IMR-90 (cell line): ENCODE results near the gene CMAS. TPM values are rescaled to one million over a fixed set of nuclear protein-coding genes. Genes with fewer than 3 reads are reported as not detected.

ENCODE experiments used
- ATAC-seq: fragments of 200-7000 bp; cut with Tn5 transposase; 2 replicates; pipeline ENCODE4 v1.9.1; 2020; ENCODE audit warnings: low read depth, mild to moderate bottlenecking, moderate library complexity
- BruUV-seq: library from RNA; stranded (reverse); fragments of 400-500 nt; replicated peaks from 2 replicates; lab custom pipeline; 2021; lab: Mats Ljungman, UMichigan
- CTCF ChIA-PET: fragments of 300-600 bp; formaldehyde crosslinking; extraction: SDS; loops from one replicate; lab custom pipeline; 2021; ENCODE audit warnings: antibody characterized with exemption; lab: Yijun Ruan, JAX
- POLR2A ChIA-PET: fragments of 300-600 bp; sonication (Branson Sonifier 250); formaldehyde crosslinking; loops from one replicate; lab custom pipeline; 2022; ENCODE audit warnings: antibody characterized with exemption; ENCODE audit not compliant: unreplicated experiment; lab: Charles Lee
- DNase-seq: peaks from one replicate; pipeline ENCODE4 v3.0.0; 2013
- H2AFZ ChIP-seq: replicated peaks from 2 replicates; pipeline ENCODE3; 2013; ENCODE audit warnings: low read length, mild to moderate bottlenecking; ENCODE audit not compliant: poor library complexity
- H2AK5ac ChIP-seq: 2 replicates; pipeline ENCODE4 v1.6.1; 2013; ENCODE audit warnings: low read depth, low read length, inconsistent platforms
- H2AK9ac ChIP-seq: replicated peaks from 2 replicates; pipeline ENCODE3; 2013; ENCODE audit warnings: mild to moderate bottlenecking, low read depth, low read length, moderate library complexity; ENCODE audit not compliant: poor library complexity
- H2BK120ac ChIP-seq: 2 replicates; pipeline ENCODE4 v1.6.1; 2013; ENCODE audit warnings: low read depth, low read length, inconsistent platforms
- H2BK15ac ChIP-seq: 3 replicates; pipeline ENCODE4 v1.6.1; 2013; ENCODE audit warnings: low read depth, low read length, inconsistent platforms
- H2BK20ac ChIP-seq: 2 replicates; pipeline ENCODE4 v1.6.1; 2013; ENCODE audit warnings: low read depth, mild to moderate bottlenecking, inconsistent platforms, low read length, moderate library complexity
- H2BK5ac ChIP-seq: 2 replicates; pipeline ENCODE4 v1.6.1; 2013; ENCODE audit warnings: mild to moderate bottlenecking, low read depth, low read length, inconsistent platforms; ENCODE audit not compliant: poor library complexity, severe bottlenecking
- H3K14ac ChIP-seq: replicated peaks from 2 replicates; pipeline ENCODE4 v1.6.1; 2013; ENCODE audit warnings: low read depth, low read length, inconsistent platforms
- H3K18ac ChIP-seq: 2 replicates; pipeline ENCODE4 v1.6.1; 2013; ENCODE audit warnings: low read depth, low read length, control low read depth
- H3K23ac ChIP-seq: 2 replicates; pipeline ENCODE4 v1.6.1; 2013; ENCODE audit warnings: low read depth, low read length, inconsistent platforms
- H3K27ac ChIP-seq: 2 replicates; pipeline ENCODE4 v1.5.1; 2013; ENCODE audit warnings: mild to moderate bottlenecking, control low read depth, low read length; ENCODE audit not compliant: insufficient read depth
- H3K27me3 ChIP-seq: 2 replicates; pipeline ENCODE4 v1.6.1; 2013; ENCODE audit warnings: low read length; ENCODE audit not compliant: control insufficient read depth, insufficient read depth
- H3K36me3 ChIP-seq: 2 replicates; pipeline ENCODE4 v1.6.1; 2013; ENCODE audit warnings: low read length, mixed read lengths; ENCODE audit not compliant: control insufficient read depth, insufficient read depth
- H3K4ac ChIP-seq: 2 replicates; pipeline ENCODE4 v1.6.1; 2013; ENCODE audit warnings: low read depth, low read length, inconsistent platforms
- H3K4me1 ChIP-seq: 2 replicates; pipeline ENCODE4 v1.6.1; 2013; ENCODE audit warnings: low read length, mixed read lengths; ENCODE audit not compliant: control insufficient read depth, insufficient read depth
- H3K4me2 ChIP-seq: 2 replicates; pipeline ENCODE4 v1.6.1; 2013; ENCODE audit warnings: low read depth, mild to moderate bottlenecking, control low read depth, low read length, moderate library complexity
- H3K4me3 ChIP-seq: 2 replicates; pipeline ENCODE4 v1.5.1; 2013; ENCODE audit warnings: low read depth, mild to moderate bottlenecking, control low read depth, low read length, moderate library complexity; ENCODE audit not compliant: insufficient read depth
- H3K56ac ChIP-seq: 2 replicates; pipeline ENCODE4 v1.6.1; 2013; ENCODE audit warnings: low read length, inconsistent platforms; ENCODE audit not compliant: insufficient read depth; ENCODE audit errors: extremely low read depth
- H3K79me1 ChIP-seq, 2 experiments: 2 replicates each; pipeline ENCODE4 v1.6.1; 2013; ENCODE audit warnings: low read length in 2 of 2, inconsistent platforms in 1 of 2, low read depth in 1 of 2
- H3K9ac ChIP-seq: 2 replicates; pipeline ENCODE4 v1.6.1; 2013; ENCODE audit warnings: low read depth, low read length, control low read depth
- H3K9me1 ChIP-seq: 2 replicates; pipeline ENCODE4 v1.6.1; 2013; ENCODE audit warnings: low read length, inconsistent platforms; ENCODE audit not compliant: insufficient read depth
- H3K9me3 ChIP-seq: 2 replicates; pipeline ENCODE4 v1.6.1; 2013; ENCODE audit warnings: low read length; ENCODE audit not compliant: control insufficient read depth, insufficient read depth
- H4K20me1 ChIP-seq: 2 replicates; pipeline ENCODE4 v1.6.1; 2013; ENCODE audit warnings: low read length, inconsistent platforms; ENCODE audit not compliant: insufficient read depth
- H4K5ac ChIP-seq: 2 replicates; pipeline ENCODE4 v1.6.1; 2013; ENCODE audit warnings: mild to moderate bottlenecking, low read depth, low read length, control low read depth
- H4K8ac ChIP-seq, 2 experiments: 2 replicates each; pipeline ENCODE4 v1.6.1; 2013; ENCODE audit warnings: low read depth in 2 of 2, low read length in 2 of 2, control low read depth in 1 of 2, inconsistent platforms in 1 of 2
- H4K91ac ChIP-seq: 2 replicates; pipeline ENCODE4 v1.6.1; 2013; ENCODE audit warnings: low read depth, low read length, inconsistent platforms; ENCODE audit not compliant: insufficient read depth
- BHLHE40 ChIP-seq: fragments of 150-350 bp; IDR thresholded peaks from 2 replicates; pipeline ENCODE4 v1.6.1; 2016; ENCODE audit warnings: mild to moderate bottlenecking, low read depth, low read length
- MAZ ChIP-seq: IDR thresholded peaks from 2 replicates; pipeline ENCODE4 v1.6.1; 2012; ENCODE audit warnings: low read depth, mild to moderate bottlenecking, low read length, improper control_type of control experiment, moderate library complexity, borderline replicate concordance
- USF2 ChIP-seq: fragments of 150-350 bp; IDR thresholded peaks from 2 replicates; pipeline ENCODE4 v1.6.1; 2017; ENCODE audit warnings: mild to moderate bottlenecking, antibody characterized with exemption, low read length, low read depth
- WGBS, 2 experiments: methylation state at CpG; one replicate each; pipeline versions ENCODE4 v1.1.5 to v1.1.7; 2013; ENCODE audit warnings: missing lambda C conversion rate in 2 of 2; ENCODE audit not compliant: insufficient read length in 1 of 2; ENCODE audit errors: extremely low coverage in 2 of 2; 5-methylcytosine and 5-hydroxymethylcytosine counted together
- dilution Hi-C: fragments of 300-500 bp; cut with HindIII; formaldehyde crosslinking; loops from one replicate; pipeline ENCODE4 v1.14.3; 2018; ENCODE audit warnings: low sequenced_read_pairs; ENCODE audit not compliant: unreplicated experiment
- in situ Hi-C: fragments of 300-500 bp; cut with MboI; formaldehyde crosslinking; loops from 3 replicates; pipeline ENCODE4 v1.14.3; 2019; ENCODE audit warnings: low sequenced_read_pairs, inconsistent platforms, mixed read lengths
- intact Hi-C: fragments of 100-400 bp; cut with micrococcal nuclease; formaldehyde crosslinking; loops from 2 replicates; pipeline ENCODE4 v1.10.0; 2022
- polyA plus RNA-seq, 3 experiments: library from polyadenylated mRNA; depleted of rRNA; stranded (reverse); fragments of >200 nt; gene quantifications; 2 replicates each; pipeline ENCODE4 v1.2.3, GENCODE V29; 2012; ENCODE audit warnings: low replicate concordance in 1 of 3
- total RNA-seq: library from RNA; depleted of rRNA; stranded (reverse); fragments of >200 nt; gene quantifications from 2 replicates; pipeline ENCODE4 v1.2.3, GENCODE V29; 2012
- TF ChIP-seq, protein P1 (sequence below): fragments of 150-350 bp; IDR thresholded peaks from 2 replicates; pipeline ENCODE4 v1.6.1; 2016; ENCODE audit warnings: low read depth, mild to moderate bottlenecking, low read length, moderate library complexity, borderline replicate concordance

CMAS gene
- total and polyA plus RNA-seq, 2 of the 4 experiments (the other 2 are of a cell fraction): 9.5 to 26.8 TPM

- H3K27ac ChIP-seq: no peak overlapping the region
- no peak overlapping the region for H2AK5ac ChIP-seq
- no peak overlapping the region for H2BK20ac ChIP-seq
- H3K4me3 ChIP-seq: no peak overlapping the region
- BruUV-seq: no TSS peak
- intact Hi-C loops: no loop called here
- no peaks in the 10 kb centered on the region for H3K36me3 ChIP-seq
- H3K18ac ChIP-seq: no peak overlapping the region
- POLR2A ChIA-PET: no interaction called here
- H3K27me3 ChIP-seq: no peaks in the 10 kb centered on the region
- DNase-seq (no peak), ATAC-seq (no peak)
- no peak overlapping the region for H2AK9ac ChIP-seq
- H3K9me3 ChIP-seq: no peaks in the 10 kb centered on the region
- H4K5ac ChIP-seq: no peak overlapping the region
- 40% methylated on average over 1 of the region's 2 CpGs; no CpG with 5 or more reads in 1 of the 2 experiments for WGBS, 2 experiments
- H3K4me1 ChIP-seq: peaks cover 2% of the 10 kb centered on the region; the same call in 1 of the 2 replicates
- no peak overlapping the region for H4K8ac ChIP-seq
- TF ChIP-seq USF2 (no peak), BHLHE40 (no peak), MAZ (no peak)
- TF ChIP-seq, protein P1, sequence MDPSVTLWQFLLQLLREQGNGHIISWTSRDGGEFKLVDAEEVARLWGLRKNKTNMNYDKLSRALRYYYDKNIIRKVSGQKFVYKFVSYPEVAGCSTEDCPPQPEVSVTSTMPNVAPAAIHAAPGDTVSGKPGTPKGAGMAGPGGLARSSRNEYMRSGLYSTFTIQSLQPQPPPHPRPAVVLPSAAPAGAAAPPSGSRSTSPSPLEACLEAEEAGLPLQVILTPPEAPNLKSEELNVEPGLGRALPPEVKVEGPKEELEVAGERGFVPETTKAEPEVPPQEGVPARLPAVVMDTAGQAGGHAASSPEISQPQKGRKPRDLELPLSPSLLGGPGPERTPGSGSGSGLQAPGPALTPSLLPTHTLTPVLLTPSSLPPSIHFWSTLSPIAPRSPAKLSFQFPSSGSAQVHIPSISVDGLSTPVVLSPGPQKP: no peak
- no peak overlapping the region for H2BK120ac ChIP-seq
- no peaks in the 10 kb centered on the region for H4K20me1 ChIP-seq
- no peak overlapping the region for H3K4me2 ChIP-seq
- H3K79me1 ChIP-seq: peaks cover 7 to 22% of the 10 kb centered on the region in 2 experiments
- no peak overlapping the region for H2BK15ac ChIP-seq
- no peak overlapping the region for H3K9ac ChIP-seq
- H3K56ac ChIP-seq: no peak overlapping the region
- H2AFZ ChIP-seq: no peak overlapping the region
- dilution Hi-C loops: no loop called here
- no peak overlapping the region for H3K23ac ChIP-seq
- H2BK5ac ChIP-seq: no peak overlapping the region
- no peaks in the 10 kb centered on the region; the same call in 1 of the 2 replicates for H3K9me1 ChIP-seq
- no peak overlapping the region for H3K14ac ChIP-seq
- CTCF ChIA-PET: no interaction called here
- H4K91ac ChIP-seq: no peak overlapping the region
- H3K4ac ChIP-seq: no peak overlapping the region
- in situ Hi-C loops: no loop called here
These were observed 1.6 kb upstream of the CMAS start for GRCh38 chr12:22044391-22044790.
